Measurements from ENCODE around the gene ANKS1B.
"Not testable (repeated sequence)": the region's sequence is repeated elsewhere in the genome, so short reads cannot be mapped to it uniquely, and the experiment has no call there.

DNA sequence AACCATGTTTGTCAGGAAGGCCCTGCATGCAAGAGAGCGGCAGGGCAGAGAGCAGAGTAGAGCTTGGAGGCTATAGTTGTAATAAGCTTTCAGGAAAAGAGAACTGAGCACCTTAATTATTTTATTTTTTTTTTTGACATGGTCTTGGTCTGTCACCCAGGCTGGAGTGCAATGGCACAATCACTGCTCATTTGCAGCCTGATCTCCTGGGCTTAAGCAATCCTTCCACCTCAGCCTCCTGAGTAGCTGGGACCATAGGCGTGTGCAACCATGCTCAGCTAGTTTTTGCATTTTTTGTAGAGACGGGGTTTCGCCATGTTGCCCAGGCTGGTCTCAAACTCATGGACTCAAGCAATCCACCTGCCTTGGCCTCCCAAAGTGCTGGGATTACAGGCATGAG lies 950.5 kb downstream of the ANKS1B start:
- TF ChIP-seq POLR2A (IDR thresholded peaks at IDR 0.05; ENCODE audit: low read length); GATA1 (IDR thresholded peaks at IDR 0.05; ENCODE audit: low read depth, low read length): not testable (repeated sequence)

Data from erythroblast (primary cell).